ENCODE data around the gene ADAMTS10.

- TF ChIP-seq CTCF (IDR thresholded peaks at IDR 0.05) (peak; percentile 65), EZH2phosphoT487 (IDR thresholded peaks at IDR 0.05) (no peak), EZH2 (IDR thresholded peaks at IDR 0.05) (no peak)
Measured at GRCh38 chr19:8641908-8642547, 31.5 kb upstream of the ADAMTS10 start.
